Neural cell (in vitro differentiated cells): ENCODE data around the gene NRN1L. TPM values are rescaled to one million over a fixed set of nuclear protein-coding genes. Genes with fewer than 3 reads are reported as not detected.

Experiments used
- H2AFZ ChIP-seq: fragments of 200-600, 300-800 bp; sonication (generic), shearing (Covaris generic); 2 replicates; pipeline ENCODE4 v1.6.0; 2014; ENCODE audit warnings: low read depth, mild to moderate bottlenecking, antibody characterized with exemption, low read length, moderate library complexity
- H3F3A ChIP-seq: fragments of 200-600 bp; shearing (Covaris generic); 2 replicates; pipeline ENCODE4 v1.6.1; 2016; ENCODE audit warnings: mild to moderate bottlenecking, moderate library complexity, mixed read lengths, antibody characterized with exemption, low read length; ENCODE audit not compliant: insufficient read depth, poor library complexity, severe bottlenecking
- H3K27ac ChIP-seq: fragments of 200-600, 300-800 bp; sonication (generic), shearing (Covaris generic); 2 replicates; pipeline ENCODE4 v1.5.1; 2014; ENCODE audit warnings: mild to moderate bottlenecking, low read length, moderate library complexity
- H3K27me3 ChIP-seq: fragments of 300-800, 200-600 bp; sonication (generic), shearing (Covaris generic); 2 replicates; pipeline ENCODE4 v1.6.0; 2014; ENCODE audit warnings: mild to moderate bottlenecking, low read depth, low read length, moderate library complexity; ENCODE audit not compliant: insufficient read depth
- H3K36me3 ChIP-seq: fragments of 300-800, 200-600 bp; sonication (generic), shearing (Covaris generic); 2 replicates; pipeline ENCODE4 v1.5.1; 2014; ENCODE audit warnings: mild to moderate bottlenecking, antibody characterized with exemption, low read length, moderate library complexity; ENCODE audit not compliant: insufficient read depth
- H3K4me2 ChIP-seq: fragments of 300-800, 200-600 bp; sonication (generic), shearing (Covaris generic); 2 replicates; pipeline ENCODE4 v1.6.0; 2014; ENCODE audit warnings: mild to moderate bottlenecking, low read length
- H3K4me3 ChIP-seq: fragments of 300-800, 200-600 bp; sonication (generic), shearing (Covaris generic); 2 replicates; pipeline ENCODE4 v1.5.1; 2014; ENCODE audit warnings: mild to moderate bottlenecking, low read length, moderate library complexity
- H3K79me2 ChIP-seq: fragments of 200-600 bp; shearing (Covaris generic); replicated peaks from 2 replicates; pipeline ENCODE4 v1.6.0; 2014; ENCODE audit warnings: mild to moderate bottlenecking, low read length, moderate library complexity; ENCODE audit not compliant: insufficient read depth
- H3K9ac ChIP-seq: fragments of 300-800, 200-600 bp; sonication (generic), shearing (Covaris generic); 2 replicates; pipeline ENCODE4 v1.6.1; 2016; ENCODE audit warnings: mild to moderate bottlenecking, low read length, mixed read lengths
- H3K9me2 ChIP-seq: fragments of 200-600 bp; shearing (Covaris generic); 2 replicates; pipeline ENCODE4 v1.6.1; 2016; ENCODE audit warnings: mild to moderate bottlenecking, low read length, mixed read lengths; ENCODE audit not compliant: insufficient read depth
- H3K9me3 ChIP-seq: fragments of 200-600, 300-800 bp; sonication (generic), shearing (Covaris generic); 2 replicates; pipeline ENCODE4 v1.6.1; 2016; ENCODE audit warnings: mild to moderate bottlenecking, mixed run types, low read length, moderate library complexity, mixed read lengths
- H4K20me1 ChIP-seq: fragments of 200-600 bp; shearing (Covaris generic); 2 replicates; pipeline ENCODE4 v1.6.1; 2016; ENCODE audit warnings: mild to moderate bottlenecking, mixed run types; ENCODE audit not compliant: insufficient read depth
- EP300 ChIP-seq: fragments of 450-650 bp; conservative IDR thresholded peaks from 2 replicates; pipeline ENCODE4 v1.6.1; 2014; ENCODE audit warnings: antibody characterized with exemption, mild to moderate bottlenecking, moderate library complexity; ENCODE audit not compliant: poor library complexity, severe bottlenecking
- EZH2 ChIP-seq: fragments of 200-600, 300-800 bp; shearing (Covaris generic), sonication (generic); IDR thresholded peaks from 2 replicates; pipeline ENCODE4 v1.6.1; 2014; ENCODE audit warnings: antibody characterized with exemption, low read length, borderline replicate concordance, mild to moderate bottlenecking; ENCODE audit not compliant: insufficient read depth, poor library complexity, severe bottlenecking
- MXI1 ChIP-seq: fragments of 450-650 bp; conservative IDR thresholded peaks from 2 replicates; pipeline ENCODE4 v1.6.1; 2014; ENCODE audit warnings: antibody characterized with exemption, mild to moderate bottlenecking; ENCODE audit not compliant: poor library complexity, severe bottlenecking
- POLR2AphosphoS5 ChIP-seq: IDR thresholded peaks from 2 replicates; pipeline ENCODE4 v1.6.1; 2012
- RAD21 ChIP-seq: fragments of 450-650 bp; conservative IDR thresholded peaks from 2 replicates; pipeline ENCODE4 v1.6.1; 2014; ENCODE audit warnings: antibody characterized with exemption, mild to moderate bottlenecking, moderate library complexity
- REST ChIP-seq: IDR thresholded peaks from 2 replicates; pipeline ENCODE4 v1.6.1; 2012; ENCODE audit warnings: borderline replicate concordance
- SMC3 ChIP-seq: fragments of 450-650 bp; conservative IDR thresholded peaks from 2 replicates; pipeline ENCODE4 v1.6.1; 2014; ENCODE audit warnings: antibody characterized with exemption, mild to moderate bottlenecking, moderate library complexity; ENCODE audit not compliant: poor library complexity
- TAF1 ChIP-seq: IDR thresholded peaks from 2 replicates; pipeline ENCODE4 v1.6.1; 2012; ENCODE audit warnings: low read depth
- polyA plus RNA-seq: library from polyadenylated mRNA; depleted of rRNA; stranded (reverse); fragments of >200 nt; gene quantifications from 2 replicates; pipeline ENCODE4 v1.2.3, GENCODE V29; 2014
- TF ChIP-seq, protein P1 (sequence below): fragments of 450-650 bp; IDR thresholded peaks from 2 replicates; pipeline ENCODE4 v1.5.1; 2014; ENCODE audit warnings: antibody characterized with exemption, mild to moderate bottlenecking, moderate library complexity; ENCODE audit not compliant: poor library complexity, severe bottlenecking

The NRN1L gene
- polyA plus RNA-seq, 1 donor from 2014 or later: not detected

- no peaks in the 10 kb centered on the region for H3K79me2 ChIP-seq
- TF ChIP-seq TAF1: no peak
- H4K20me1 ChIP-seq: no peaks in the 10 kb centered on the region
- no peak overlapping the region for H2AFZ ChIP-seq
- no peaks in the 10 kb centered on the region for H3F3A ChIP-seq
- H3K4me2 ChIP-seq: no peak overlapping the region
- no peak overlapping the region for H3K27ac ChIP-seq
- H3K27me3 ChIP-seq: no peaks in the 10 kb centered on the region
- H3K9me3 ChIP-seq: no peaks in the 10 kb centered on the region
- no peak overlapping the region for H3K4me3 ChIP-seq
- H3K9me2 ChIP-seq: no peaks in the 10 kb centered on the region
- H3K9ac ChIP-seq: no peak overlapping the region
- H3K36me3 ChIP-seq: no peaks in the 10 kb centered on the region
These were observed 37.5 kb downstream of the NRN1L start for GRCh38 chr16:67922221-67922620.

GRCh38 chr16:67922740-67923139 lies 38.1 kb downstream of the NRN1L start:
- no peaks in the 10 kb centered on the region for H3K79me2 ChIP-seq
- H3K4me3 ChIP-seq: no peak overlapping the region
- H4K20me1 ChIP-seq: no peaks in the 10 kb centered on the region
- H2AFZ ChIP-seq: no peak overlapping the region
- H3K27ac ChIP-seq: no peak overlapping the region
- H3K9ac ChIP-seq: no peak overlapping the region
- H3K9me2 ChIP-seq: no peaks in the 10 kb centered on the region
- no peaks in the 10 kb centered on the region for H3F3A ChIP-seq
- no peaks in the 10 kb centered on the region for H3K36me3 ChIP-seq
- no peak for TF ChIP-seq SMC3
- H3K9me3 ChIP-seq: no peaks in the 10 kb centered on the region
- no peak overlapping the region for H3K4me2 ChIP-seq
- H3K27me3 ChIP-seq: no peaks in the 10 kb centered on the region

GRCh38 chr16:67923414-67924116 lies 38.9 kb downstream of the NRN1L start:
- Histone ChIP-seq H3K79me2 (no peaks in the 10 kb centered on the region), H3K9me3 (no peaks in the 10 kb centered on the region), H4K20me1 (no peaks in the 10 kb centered on the region), H3K9me2 (no peaks in the 10 kb centered on the region), H3K27ac (no peak overlapping the region), H3K9ac (no peak overlapping the region), H3F3A (no peaks in the 10 kb centered on the region), H3K27me3 (no peaks in the 10 kb centered on the region), H3K4me3 (no peak overlapping the region), H3K36me3 (no peaks in the 10 kb centered on the region), H2AFZ (no peak overlapping the region), H3K4me2 (no peak overlapping the region)
- TF ChIP-seq RAD21 (no peak), EZH2 (no peak), SMC3 (no peak), MXI1 (no peak), TAF1 (no peak), EP300 (no peak), POLR2AphosphoS5 (no peak), REST (no peak)
- TF ChIP-seq, protein P1, sequence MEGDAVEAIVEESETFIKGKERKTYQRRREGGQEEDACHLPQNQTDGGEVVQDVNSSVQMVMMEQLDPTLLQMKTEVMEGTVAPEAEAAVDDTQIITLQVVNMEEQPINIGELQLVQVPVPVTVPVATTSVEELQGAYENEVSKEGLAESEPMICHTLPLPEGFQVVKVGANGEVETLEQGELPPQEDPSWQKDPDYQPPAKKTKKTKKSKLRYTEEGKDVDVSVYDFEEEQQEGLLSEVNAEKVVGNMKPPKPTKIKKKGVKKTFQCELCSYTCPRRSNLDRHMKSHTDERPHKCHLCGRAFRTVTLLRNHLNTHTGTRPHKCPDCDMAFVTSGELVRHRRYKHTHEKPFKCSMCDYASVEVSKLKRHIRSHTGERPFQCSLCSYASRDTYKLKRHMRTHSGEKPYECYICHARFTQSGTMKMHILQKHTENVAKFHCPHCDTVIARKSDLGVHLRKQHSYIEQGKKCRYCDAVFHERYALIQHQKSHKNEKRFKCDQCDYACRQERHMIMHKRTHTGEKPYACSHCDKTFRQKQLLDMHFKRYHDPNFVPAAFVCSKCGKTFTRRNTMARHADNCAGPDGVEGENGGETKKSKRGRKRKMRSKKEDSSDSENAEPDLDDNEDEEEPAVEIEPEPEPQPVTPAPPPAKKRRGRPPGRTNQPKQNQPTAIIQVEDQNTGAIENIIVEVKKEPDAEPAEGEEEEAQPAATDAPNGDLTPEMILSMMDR: no peak
